GM23338 (cell line): Measurements from ENCODE around the gene NFKB1.

Experiments used
- CREB1 ChIP-seq: fragments of 250-450 bp; sonication (Bioruptor Pico); IDR thresholded peaks from 2 replicates; pipeline ENCODE4 v1.5.0; 2020; ENCODE audit warnings: low read depth, mild to moderate bottlenecking, moderate library complexity
- CTCF ChIP-seq, 2 experiments: fragments of 200-600 bp in 1 of 2; sonication (generic) in 1 of 2; conservative IDR thresholded peaks; 2 replicates each; pipeline versions ENCODE4 v1.5.1 to v1.6.1; 2016 to 2017; ENCODE audit warnings: antibody characterized with exemption in 2 of 2, low read depth in 2 of 2, mild to moderate bottlenecking in 2 of 2, moderate library complexity in 1 of 2
- ETS1 ChIP-seq: IDR thresholded peaks from 2 replicates; pipeline ENCODE4 v1.6.1; 2016; ENCODE audit warnings: antibody characterized with exemption
- EZH2 ChIP-seq: fragments of 200-600 bp; sonication (generic); IDR thresholded peaks from one replicate; pipeline ENCODE4 v1.8.0; 2017; ENCODE audit warnings: antibody characterized with exemption, mild to moderate bottlenecking, low read depth; ENCODE audit not compliant: unreplicated experiment
- EZH2phosphoT487 ChIP-seq: fragments of 200-600 bp; sonication (generic); IDR thresholded peaks from one replicate; pipeline ENCODE4 v1.8.1; 2018; ENCODE audit warnings: antibody characterized with exemption; ENCODE audit not compliant: unreplicated experiment
- JUNB ChIP-seq: IDR thresholded peaks from one replicate; pipeline ENCODE4 v1.6.1; 2016; ENCODE audit warnings: antibody characterized with exemption; ENCODE audit not compliant: unreplicated experiment
- POLR2AphosphoS5 ChIP-seq: IDR thresholded peaks from 2 replicates; pipeline ENCODE4 v1.6.1; 2016; ENCODE audit warnings: antibody characterized with exemption, low read depth
- REST ChIP-seq: IDR thresholded peaks from one replicate; pipeline ENCODE4 v1.6.1; 2018; ENCODE audit warnings: antibody characterized with exemption; ENCODE audit not compliant: unreplicated experiment
- ZNF114 ChIP-seq: fragments of 250-450 bp; sonication (Bioruptor Pico); IDR thresholded peaks from 2 replicates; pipeline ENCODE4 v1.5.0; 2020; ENCODE audit warnings: mild to moderate bottlenecking, moderate library complexity
- ZNF331 ChIP-seq: fragments of 250-450 bp; sonication (Bioruptor Pico); IDR thresholded peaks from 2 replicates; pipeline ENCODE4 v1.5.0; 2020; ENCODE audit warnings: low read depth, mild to moderate bottlenecking, moderate library complexity
- ZNF462 ChIP-seq: fragments of 250-450 bp; sonication (Bioruptor Pico); IDR thresholded peaks from 2 replicates; pipeline ENCODE4 v1.5.0; 2020; ENCODE audit warnings: mild to moderate bottlenecking, moderate library complexity

GRCh38 chr4:102604222-102604940, 103.2 kb downstream of the NFKB1 start:
- TF ChIP-seq JUNB (no peak), CTCF (conservative IDR thresholded peaks at IDR 0.05; ENCODE audit: low read depth in 2 of 2) (no peak), EZH2 (no peak), POLR2AphosphoS5 (no peak), EZH2phosphoT487 (no peak), CREB1 (CRISPR knock-in tag) (no peak), REST (no peak), ETS1 (no peak), ZNF462 (no peak), ZNF331 (CRISPR knock-in tag) (no peak), ZNF114 (CRISPR knock-in tag) (no peak)
